ENCODE results near the gene SLC29A3. TPM values are rescaled to one million over a fixed set of nuclear protein-coding genes. Genes with fewer than 3 reads are reported as not detected.

The SLC29A3 gene
- total and polyA plus RNA-seq, 10 of the 15 experiments (the other 5 are each of a cell fraction or from before 2014, with no cell fraction given), result 1.5 to 4.0 (median 2.7) TPM

GRCh38 chr10:71317739-71318138, 1.3 kb upstream of the SLC29A3 start:
- 38% methylated on average over 6 of the region's 6 CpGs for WGBS (ENCODE audit: insufficient coverage, insufficient replicate concordance, low lambda C conversion rate, missing lambda C conversion rate)
- Histone ChIP-seq H4K20me1 (ENCODE audit: control insufficient read depth, insufficient read depth) (no peaks in the 10 kb centered on the region), H3K27ac (ENCODE audit: control insufficient read depth, insufficient read depth) (no peak overlapping the region), H3K9me3 (replicated peaks; ENCODE audit: control insufficient read depth, insufficient read depth, low read length) (no peaks in the 10 kb centered on the region), H3K4me2 (ENCODE audit: control insufficient read depth, insufficient read depth) (no peak overlapping the region), H3K27me3 (replicated peaks in 1 of 2; ENCODE audit: control insufficient read depth in 2 of 2, insufficient read depth in 2 of 2, low read length in 1 of 2) (no peaks in the 10 kb centered on the region), H3K79me2 (ENCODE audit: control insufficient read depth, insufficient read depth, low read length) (no peaks in the 10 kb centered on the region), H3K9ac (ENCODE audit: control insufficient read depth, insufficient read depth, low read length) (no peak overlapping the region), H3K36me3 (ENCODE audit: control insufficient read depth in 2 of 2, insufficient read depth in 2 of 2, low read length in 1 of 2) (no peaks in the 10 kb centered on the region), H3K4me1 (ENCODE audit: control insufficient read depth, insufficient read depth, low read length) (peaks cover 8% of the 10 kb centered on the region), H2AFZ (ENCODE audit: control insufficient read depth, low read depth, low read length) (no peak overlapping the region), H3K4me3 (no peak overlapping the region)
- POLR2A ChIA-PET, result interaction anchor here (3.5 kb wide), 1 partner anchor 60 kb away, joined by 26 read pairs; no protein-coding TSS in a partner anchor
- SMC1A ChIA-PET (ENCODE audit: uncharacterized antibody, unreplicated experiment), result interaction anchor here (1.1 to 14.0 kb wide), 4 partner anchors 59 to 291 kb away, joined by 3 to 249 read pairs (median 14); no protein-coding TSS in a partner anchor
- FAIRE-seq, result no peak
- no peak for DNase-seq (ENCODE audit: low read depth, low spot score)
- no peak for ATAC-seq
- in situ Hi-C loops (cut with MboI), result loop anchor here (10.0 kb wide), 1 partner anchor 577 kb away; no protein-coding TSS in a partner anchor
- TF ChIP-seq BRCA1 (IDR thresholded peaks at IDR 0.05; ENCODE audit: low read depth, low read length) (no peak), EP300 (IDR thresholded peaks at IDR 0.05; ENCODE audit: borderline replicate concordance in 1 of 2, control insufficient read depth in 1 of 2, low read depth in 2 of 2, low read length in 2 of 2) (no peak), LARP7 (IDR thresholded peaks at IDR 0.05) (no peak), ZBED1 (IDR thresholded peaks at IDR 0.05; ENCODE audit: borderline replicate concordance) (no peak), REST (IDR thresholded peaks at IDR 0.05; ENCODE audit: low read depth, low read length) (no peak), TAF1 (IDR thresholded peaks at IDR 0.05; ENCODE audit: borderline replicate concordance, low read depth, low read length) (no peak), CHD2 (IDR thresholded peaks at IDR 0.05; ENCODE audit: borderline replicate concordance, low read depth, low read length) (no peak), NR2C2 (IDR thresholded peaks at IDR 0.05; ENCODE audit: borderline replicate concordance, control insufficient read depth, insufficient read length, low read depth) (no peak), POLR2AphosphoS2 (IDR thresholded peaks at IDR 0.05; ENCODE audit: low read depth, low read length) (no peak), ELK1 (IDR thresholded peaks at IDR 0.05; ENCODE audit: low read depth, low read length) (no peak), ETV6 (conservative IDR thresholded peaks at IDR 0.05 in 1 of 2, IDR thresholded peaks at IDR 0.05 in 1 of 2; ENCODE audit: borderline replicate concordance in 1 of 2, low read depth in 1 of 2) (no peak), BMI1 (IDR thresholded peaks at IDR 0.05; ENCODE audit: borderline replicate concordance) (no peak), HDGF (IDR thresholded peaks at IDR 0.05) (no peak)
- CTCF ChIA-PET, result interaction anchor here (1.0 to 11.1 kb wide), 8 partner anchors 26 to 390 kb away, joined by 3 to 359 read pairs (median 56); no protein-coding TSS in a partner anchor
- intact Hi-C loops (cut with micrococcal nuclease; ENCODE audit: unreplicated experiment), result loop anchor here (2.0 to 10.0 kb wide), 5 partner anchors 167 to 580 kb away; no protein-coding TSS in a partner anchor
- no TSS peak for BruUV-seq (replicated peaks)
- RAD21 ChIA-PET (ENCODE audit: unreplicated experiment), result interaction anchor here (1.4 to 5.1 kb wide), 3 partner anchors 168 to 390 kb away, joined by 3 to 28 read pairs (median 5); no protein-coding TSS in a partner anchor

Data from GM12878 (cell line).